Measurements from ENCODE around the gene AAGAB.
"Not testable (repeated sequence)": the region's sequence is repeated elsewhere in the genome, so short reads cannot be mapped to it uniquely, and the experiment has no call there.

The AAGAB gene

DNA sequence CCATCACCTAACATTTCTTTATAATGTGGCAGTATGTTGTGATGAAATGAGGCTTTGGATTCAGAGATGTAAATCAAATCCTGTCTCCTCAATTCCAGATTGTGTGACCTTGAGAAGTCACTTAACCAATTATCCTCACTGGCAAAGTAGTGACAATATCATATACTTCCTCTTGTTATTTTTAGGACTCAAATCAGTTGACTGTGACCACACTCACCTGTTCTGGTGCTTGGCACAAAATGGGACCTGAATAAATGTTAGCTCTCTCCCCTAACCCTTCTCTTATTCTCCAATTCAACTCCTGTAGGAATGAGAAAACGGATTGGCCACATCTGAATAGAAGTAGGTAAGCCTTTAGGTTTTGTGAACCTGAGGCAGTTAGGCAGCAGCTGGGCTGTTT lies 42.2 kb upstream of the AAGAB start:
- no peaks in the 10 kb centered on the region for H3K36me3 ChIP-seq (ENCODE audit: low read length)
- no peak overlapping the region for H3K4me3 ChIP-seq (ENCODE audit: insufficient read depth, low read length, poor library complexity, severe bottlenecking)
- H3F3A ChIP-seq (ENCODE audit: insufficient read depth) = no peaks in the 10 kb centered on the region
- no peaks in the 10 kb centered on the region for H3K27me3 ChIP-seq (ENCODE audit: low read length)
- H3K9me3 ChIP-seq (ENCODE audit: insufficient read depth, low read length) = no peaks in the 10 kb centered on the region
- H3K27ac ChIP-seq (ENCODE audit: low read depth, low read length) = no peak overlapping the region
- H3K4me2 ChIP-seq (ENCODE audit: low read depth, low read length, poor library complexity, severe bottlenecking) = no peak overlapping the region
- no peaks in the 10 kb centered on the region for H3K79me2 ChIP-seq (ENCODE audit: insufficient read depth, low read length)
- no peak overlapping the region for H2AFZ ChIP-seq (ENCODE audit: low read depth, low read length, severe bottlenecking)
- no peaks in the 10 kb centered on the region for H3K9me2 ChIP-seq (replicated peaks; ENCODE audit: insufficient read depth, low read length)
- H4K20me1 ChIP-seq (ENCODE audit: low read depth, low read length) = no peaks in the 10 kb centered on the region
- TF ChIP-seq, protein P1, sequence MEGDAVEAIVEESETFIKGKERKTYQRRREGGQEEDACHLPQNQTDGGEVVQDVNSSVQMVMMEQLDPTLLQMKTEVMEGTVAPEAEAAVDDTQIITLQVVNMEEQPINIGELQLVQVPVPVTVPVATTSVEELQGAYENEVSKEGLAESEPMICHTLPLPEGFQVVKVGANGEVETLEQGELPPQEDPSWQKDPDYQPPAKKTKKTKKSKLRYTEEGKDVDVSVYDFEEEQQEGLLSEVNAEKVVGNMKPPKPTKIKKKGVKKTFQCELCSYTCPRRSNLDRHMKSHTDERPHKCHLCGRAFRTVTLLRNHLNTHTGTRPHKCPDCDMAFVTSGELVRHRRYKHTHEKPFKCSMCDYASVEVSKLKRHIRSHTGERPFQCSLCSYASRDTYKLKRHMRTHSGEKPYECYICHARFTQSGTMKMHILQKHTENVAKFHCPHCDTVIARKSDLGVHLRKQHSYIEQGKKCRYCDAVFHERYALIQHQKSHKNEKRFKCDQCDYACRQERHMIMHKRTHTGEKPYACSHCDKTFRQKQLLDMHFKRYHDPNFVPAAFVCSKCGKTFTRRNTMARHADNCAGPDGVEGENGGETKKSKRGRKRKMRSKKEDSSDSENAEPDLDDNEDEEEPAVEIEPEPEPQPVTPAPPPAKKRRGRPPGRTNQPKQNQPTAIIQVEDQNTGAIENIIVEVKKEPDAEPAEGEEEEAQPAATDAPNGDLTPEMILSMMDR (IDR thresholded peaks at IDR 0.05; ENCODE audit: insufficient read depth, low read length, poor library complexity, severe bottlenecking) = no peak
- no peak for TF ChIP-seq EZH2phosphoT487 (conservative IDR thresholded peaks at IDR 0.05; ENCODE audit: low read length)
- H3K9ac ChIP-seq (ENCODE audit: low read length) = no peak overlapping the region

DNA sequence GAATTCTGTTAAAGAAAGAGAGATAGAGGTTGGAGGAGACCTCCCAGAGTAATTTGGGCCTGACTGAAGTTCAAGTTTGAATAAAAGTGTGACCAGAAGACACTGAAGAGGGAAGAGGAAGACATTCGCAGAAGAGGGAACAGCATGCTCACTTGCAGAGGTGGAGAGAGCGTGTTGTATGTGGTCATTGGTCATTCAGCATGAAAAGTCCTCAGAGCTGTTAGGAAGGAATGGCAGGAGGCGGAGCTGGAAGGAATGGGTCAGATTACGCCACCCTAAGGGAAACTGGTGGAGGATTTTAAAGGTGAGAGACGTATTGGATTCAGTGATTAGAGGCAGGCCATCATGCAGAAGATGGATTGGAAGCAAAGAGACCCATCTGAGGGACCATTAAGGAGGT lies 41.7 kb upstream of the AAGAB start:
- H3K79me2 ChIP-seq (ENCODE audit: insufficient read depth, low read length) = no peaks in the 10 kb centered on the region
- no peaks in the 10 kb centered on the region for H3K27me3 ChIP-seq (ENCODE audit: low read length)
- H3K4me2 ChIP-seq (ENCODE audit: low read depth, low read length, poor library complexity, severe bottlenecking) = no peak overlapping the region
- no peaks in the 10 kb centered on the region for H3K9me3 ChIP-seq (ENCODE audit: insufficient read depth, low read length)
- H3K4me3 ChIP-seq (ENCODE audit: insufficient read depth, low read length, poor library complexity, severe bottlenecking) = no peak overlapping the region
- TF ChIP-seq EZH2phosphoT487 (conservative IDR thresholded peaks at IDR 0.05; ENCODE audit: low read length) = no peak
- TF ChIP-seq, protein P1 (IDR thresholded peaks at IDR 0.05; ENCODE audit: insufficient read depth, low read length, poor library complexity, severe bottlenecking) = no peak
- H3K27ac ChIP-seq (ENCODE audit: low read depth, low read length) = no peak overlapping the region
- H3K9ac ChIP-seq (ENCODE audit: low read length) = no peak overlapping the region
- H3F3A ChIP-seq (ENCODE audit: insufficient read depth) = no peaks in the 10 kb centered on the region
- no peaks in the 10 kb centered on the region for H4K20me1 ChIP-seq (ENCODE audit: low read depth, low read length)
- no peaks in the 10 kb centered on the region for H3K9me2 ChIP-seq (replicated peaks; ENCODE audit: insufficient read depth, low read length)
- no peak overlapping the region for H2AFZ ChIP-seq (ENCODE audit: low read depth, low read length, severe bottlenecking)
- no peaks in the 10 kb centered on the region for H3K36me3 ChIP-seq (ENCODE audit: low read length)

DNA sequence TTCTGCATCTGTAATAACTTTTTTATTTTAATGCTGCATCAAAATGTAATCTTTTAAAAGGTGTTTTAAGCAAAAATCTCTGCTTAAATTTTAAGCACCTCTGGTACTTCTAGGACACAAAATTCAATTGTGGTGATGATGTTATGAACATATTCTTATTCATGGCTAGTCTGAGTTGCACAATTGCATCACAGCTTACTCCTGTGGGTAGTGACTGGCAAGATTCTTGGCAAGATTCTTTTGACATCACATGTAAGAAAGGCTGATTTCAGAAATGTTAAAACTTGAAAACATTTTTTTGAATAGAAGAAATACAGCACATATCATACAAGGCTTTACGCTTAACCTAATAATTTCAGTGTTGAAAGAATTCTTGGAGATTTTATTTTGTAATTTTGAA lies 35.9 kb upstream of the AAGAB start:
- Histone ChIP-seq H3F3A (ENCODE audit: insufficient read depth) (no peaks in the 10 kb centered on the region), H3K4me3 (ENCODE audit: insufficient read depth, low read length, poor library complexity, severe bottlenecking) (no peak overlapping the region), H4K20me1 (ENCODE audit: low read depth, low read length) (no peaks in the 10 kb centered on the region), H3K36me3 (ENCODE audit: low read length) (no peaks in the 10 kb centered on the region), H3K9ac (ENCODE audit: low read length) (no peak overlapping the region), H3K9me2 (replicated peaks; ENCODE audit: insufficient read depth, low read length) (no peaks in the 10 kb centered on the region), H3K9me3 (ENCODE audit: insufficient read depth, low read length) (no peaks in the 10 kb centered on the region), H2AFZ (ENCODE audit: low read depth, low read length, severe bottlenecking) (no peak overlapping the region), H3K27me3 (ENCODE audit: low read length) (no peaks in the 10 kb centered on the region), H3K27ac (ENCODE audit: low read depth, low read length) (no peak overlapping the region), H3K4me2 (ENCODE audit: low read depth, low read length, poor library complexity, severe bottlenecking) (no peak overlapping the region), H3K79me2 (ENCODE audit: insufficient read depth, low read length) (no peaks in the 10 kb centered on the region)
- no peak for TF ChIP-seq EZH2phosphoT487 (conservative IDR thresholded peaks at IDR 0.05; ENCODE audit: low read length)

DNA sequence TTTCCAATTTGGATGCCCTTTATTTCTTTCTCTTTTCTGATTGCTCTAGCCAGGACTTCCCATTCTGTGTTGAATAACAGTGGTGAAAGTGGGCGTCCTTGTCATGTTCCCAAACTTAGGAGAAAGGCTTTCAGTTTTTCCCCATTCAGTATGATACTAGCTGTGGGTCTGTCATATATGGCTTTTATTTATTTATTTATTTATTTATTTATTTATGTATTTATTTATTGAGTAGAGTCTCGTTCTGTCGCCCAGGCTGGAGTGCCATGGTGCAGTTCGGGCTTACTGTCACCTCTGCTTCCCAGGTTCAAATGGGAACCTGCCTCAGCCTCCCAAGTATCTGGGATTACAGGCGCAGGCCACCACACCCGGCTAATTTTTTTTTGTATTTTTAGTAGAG lies 31.9 kb upstream of the AAGAB start:
- H3K27me3 ChIP-seq (ENCODE audit: low read length); H3K9ac ChIP-seq (ENCODE audit: low read length); H3K9me3 ChIP-seq (ENCODE audit: insufficient read depth, low read length); H3K27ac ChIP-seq (ENCODE audit: low read depth, low read length); H2AFZ ChIP-seq (ENCODE audit: low read depth, low read length, severe bottlenecking); H3K36me3 ChIP-seq (ENCODE audit: low read length); H3K4me3 ChIP-seq (ENCODE audit: insufficient read depth, low read length, poor library complexity, severe bottlenecking); H3K4me2 ChIP-seq (ENCODE audit: low read depth, low read length, poor library complexity, severe bottlenecking); H3F3A ChIP-seq (ENCODE audit: insufficient read depth); H3K9me2 ChIP-seq (replicated peaks; ENCODE audit: insufficient read depth, low read length); H4K20me1 ChIP-seq (ENCODE audit: low read depth, low read length); H3K79me2 ChIP-seq (ENCODE audit: insufficient read depth, low read length): not testable (repeated sequence)

DNA sequence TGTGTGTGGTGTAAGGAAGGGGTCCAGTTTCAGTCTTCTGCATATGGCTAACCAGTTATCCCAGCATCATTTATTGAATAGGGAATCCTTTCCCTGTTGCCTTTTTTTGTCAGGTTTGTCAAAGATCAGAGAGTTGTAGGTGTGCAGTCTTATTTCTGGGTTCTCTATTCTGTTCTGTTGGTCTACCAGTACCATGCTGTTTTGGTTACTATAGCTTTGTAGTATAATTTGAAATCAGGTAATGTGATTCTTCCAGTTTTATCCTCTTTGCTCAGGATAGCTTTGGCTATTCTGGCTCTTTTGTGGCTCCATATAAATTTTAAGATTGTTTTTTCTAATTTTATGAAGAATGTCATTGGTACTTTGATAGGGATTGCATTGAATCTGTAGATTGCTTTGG lies 31.2 kb upstream of the AAGAB start:
- not testable (repeated sequence) for H3K27ac ChIP-seq (ENCODE audit: low read depth, low read length); H3K9ac ChIP-seq (ENCODE audit: low read length); H3K4me3 ChIP-seq (ENCODE audit: insufficient read depth, low read length, poor library complexity, severe bottlenecking); H3K27me3 ChIP-seq (ENCODE audit: low read length); H4K20me1 ChIP-seq (ENCODE audit: low read depth, low read length); H3K79me2 ChIP-seq (ENCODE audit: insufficient read depth, low read length); H2AFZ ChIP-seq (ENCODE audit: low read depth, low read length, severe bottlenecking); H3K36me3 ChIP-seq (ENCODE audit: low read length); H3K9me3 ChIP-seq (ENCODE audit: insufficient read depth, low read length); H3F3A ChIP-seq (ENCODE audit: insufficient read depth); H3K9me2 ChIP-seq (replicated peaks; ENCODE audit: insufficient read depth, low read length); H3K4me2 ChIP-seq (ENCODE audit: low read depth, low read length, poor library complexity, severe bottlenecking)

All from SU-DHL-6 (cell line).